Common myeloid progenitor, CD34-positive (primary cell): Measurements from ENCODE around the gene NEK9.

Experiments used
- CTCF ChIA-PET: fragments of 350-600 bp; sonication (Branson Sonifier 250); formaldehyde crosslinking; loops from one replicate; lab custom pipeline; 2021; ENCODE audit warnings: antibody characterized with exemption; lab: Charles Lee
- POLR2A ChIA-PET: fragments of 350-600 bp; sonication (Branson Sonifier 250); formaldehyde crosslinking; loops from one replicate; lab custom pipeline; 2021; ENCODE audit warnings: antibody characterized with exemption; lab: Charles Lee
- DNase-seq, 3 donors: peaks; one replicate each; pipeline versions ENCODE4 v3.0.0 to v3.0.0-alpha.2; 2013
- H3K27ac ChIP-seq, 2 experiments: 1 replicate in 1 of 2; 2 replicates in 1 of 2; pipeline ENCODE4 v1.7.0; 2013; ENCODE audit warnings: inconsistent platforms in 2 of 2, low read length in 2 of 2, mild to moderate bottlenecking in 2 of 2, low read depth in 1 of 2, moderate library complexity in 1 of 2; ENCODE audit not compliant: severe bottlenecking in 2 of 2, insufficient read depth in 1 of 2, poor library complexity in 1 of 2
- H3K27me3 ChIP-seq, 5 experiments: replicated peaks in 2 of 5; 1 replicate in 3 of 5; 2 replicates in 2 of 5; pipeline versions ENCODE4 v1.6.1 to v1.7.0; 2013; ENCODE audit warnings: low read length in 4 of 5, mild to moderate bottlenecking in 2 of 5, moderate library complexity in 2 of 5, inconsistent platforms in 1 of 5; ENCODE audit not compliant: insufficient read depth in 5 of 5, control insufficient read depth in 4 of 5
- H3K36me3 ChIP-seq, 4 experiments: 1 replicate in 2 of 4; 2 replicates in 2 of 4; pipeline versions ENCODE4 v1.6.1 to v1.7.0; 2013; ENCODE audit warnings: low read length in 3 of 4, control low read depth in 1 of 4, mild to moderate bottlenecking in 1 of 4; ENCODE audit not compliant: control insufficient read depth in 4 of 4, insufficient read depth in 4 of 4
- H3K4me1 ChIP-seq, 4 experiments: 1 replicate in 3 of 4; 2 replicates in 1 of 4; pipeline versions ENCODE4 v1.6.1 to v1.7.1; 2013; ENCODE audit warnings: low read length in 3 of 4, mild to moderate bottlenecking in 3 of 4, control low read depth in 1 of 4, inconsistent platforms in 1 of 4, moderate library complexity in 1 of 4; ENCODE audit not compliant: control insufficient read depth in 4 of 4, insufficient read depth in 4 of 4; ENCODE audit errors: control extremely low read depth in 1 of 4
- H3K4me3 ChIP-seq, 7 experiments: 1 replicate in 4 of 7; 2 replicates in 3 of 7; pipeline versions ENCODE4 v1.5.1 to v1.7.0; 2013; ENCODE audit warnings: mild to moderate bottlenecking in 7 of 7, low read length in 6 of 7, moderate library complexity in 6 of 7, inconsistent platforms in 2 of 7, low read depth in 2 of 7, control low read depth in 1 of 7; ENCODE audit not compliant: insufficient read depth in 4 of 7, control insufficient read depth in 1 of 7; ENCODE audit errors: extremely low read depth in 1 of 7
- H3K9me3 ChIP-seq, 5 experiments: 1 replicate in 4 of 5; 2 replicates in 1 of 5; pipeline versions ENCODE4 v1.6.1 to v1.7.1; 2013; ENCODE audit warnings: low read length in 4 of 5, mild to moderate bottlenecking in 2 of 5, inconsistent platforms in 1 of 5, low read depth in 1 of 5, moderate library complexity in 1 of 5; ENCODE audit not compliant: control insufficient read depth in 4 of 5, insufficient read depth in 2 of 5; ENCODE audit errors: control extremely low read depth in 1 of 5
- WGBS: methylation state at CpG from one replicate; pipeline ENCODE4 v1.1.5; 2013; ENCODE audit not compliant: insufficient coverage; 5-methylcytosine and 5-hydroxymethylcytosine counted together

The NEK9 gene

DNA sequence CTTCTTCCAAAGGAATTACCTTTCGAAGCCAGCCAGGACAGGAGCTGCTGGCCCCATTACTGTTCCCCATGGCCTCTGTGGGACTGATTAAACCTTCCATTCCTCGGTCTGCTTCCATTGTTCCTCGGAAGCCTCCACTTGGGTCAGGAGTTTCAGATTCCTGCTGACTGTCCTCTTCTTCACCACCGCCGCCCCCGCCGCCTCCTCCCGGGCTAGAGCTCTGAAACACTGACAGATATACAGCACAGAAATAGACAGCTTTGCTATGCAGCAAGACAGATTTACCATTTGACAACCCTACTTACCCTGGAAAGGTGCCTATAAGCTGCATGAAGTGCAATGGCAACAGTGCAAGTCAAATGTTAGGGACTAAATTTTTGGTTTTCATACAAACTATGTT lies 35.6 kb downstream of the NEK9 start:
- ChIA-PET POLR2A (no interaction called here), CTCF (interaction anchor here (0.8 to 6.9 kb wide), 8 partner anchors 9 to 230 kb away, joined by 3 to 86 read pairs (median 30); no protein-coding TSS in a partner anchor)
- H3K4me3 ChIP-seq: no peak overlapping the region
- no peaks in the 10 kb centered on the region for H3K9me3 ChIP-seq
- peak overlapping the region in 1 of 2 experiments; percentile 34 for H3K27ac ChIP-seq
- no peaks in the 10 kb centered on the region for H3K27me3 ChIP-seq
- H3K36me3 ChIP-seq: peaks cover 9 to 69% (median 43%) of the 10 kb centered on the region in 4 experiments
- WGBS: 100% methylated on average over 4 of the region's 8 CpGs
- no peaks in the 10 kb centered on the region for H3K4me1 ChIP-seq
- no peak for DNase-seq

DNA sequence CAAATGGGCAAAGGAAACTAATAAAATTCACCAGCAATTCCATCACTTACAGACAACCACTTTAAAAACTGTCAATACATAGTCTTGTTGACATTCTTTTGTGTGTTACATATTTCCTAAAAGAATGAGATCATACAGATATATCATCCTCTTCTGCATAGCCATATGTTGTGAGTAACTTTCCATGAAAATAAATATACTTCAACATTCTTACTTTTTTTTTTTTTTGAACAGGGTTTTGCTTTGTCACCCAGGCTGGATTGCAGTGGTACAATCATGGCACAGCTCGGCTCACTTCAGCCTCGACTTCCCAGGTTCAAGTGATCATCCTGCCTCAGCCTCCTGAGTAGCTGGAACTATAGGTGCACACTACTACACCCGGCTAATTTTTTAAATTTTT lies 36.5 kb downstream of the NEK9 start:
- ChIA-PET CTCF (interaction anchor here (0.7 to 6.9 kb wide), 8 partner anchors 10 to 229 kb away, joined by 3 to 86 read pairs (median 30); no protein-coding TSS in a partner anchor), POLR2A (no interaction called here)
- H3K36me3 ChIP-seq: peaks cover 9 to 67% (median 40%) of the 10 kb centered on the region in 4 experiments
- no peak overlapping the region for H3K4me3 ChIP-seq
- no peaks in the 10 kb centered on the region for H3K9me3 ChIP-seq
- 100% methylated on average over 3 of the region's 3 CpGs for WGBS
- no peaks in the 10 kb centered on the region for H3K27me3 ChIP-seq
- no peak for DNase-seq
- H3K27ac ChIP-seq: no peak overlapping the region
- no peaks in the 10 kb centered on the region for H3K4me1 ChIP-seq

- 90% methylated on average over 6 of the region's 7 CpGs for WGBS
- H3K36me3 ChIP-seq: peaks cover 16 to 67% (median 40%) of the 10 kb centered on the region in 4 experiments
Observed at GRCh38 chr14:75088566-75089373, 38.1 kb downstream of the NEK9 start.

DNA sequence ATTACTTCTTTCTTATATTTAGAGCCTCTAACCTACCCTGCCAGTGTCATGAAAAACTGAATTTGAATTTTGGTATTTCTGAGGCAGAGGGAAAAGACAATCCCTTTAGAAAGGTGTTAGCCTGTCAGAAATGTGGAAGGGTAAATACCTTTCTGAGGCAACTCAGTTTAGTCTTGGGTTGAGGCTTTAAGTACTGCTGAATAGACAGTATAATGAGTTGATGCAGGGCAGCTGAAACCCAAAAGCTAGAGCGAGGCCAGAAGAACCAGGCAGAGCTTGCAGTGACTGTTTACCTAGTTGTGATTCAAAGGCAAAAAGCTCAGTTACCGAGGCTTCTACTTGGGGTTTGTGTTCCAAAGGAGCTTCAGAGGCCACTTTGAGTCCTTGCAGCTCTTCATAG lies 38.7 kb downstream of the NEK9 start:
- no peaks in the 10 kb centered on the region for H3K9me3 ChIP-seq
- WGBS: 100% methylated on average over 2 of the region's 2 CpGs
- no peak for DNase-seq
- H3K27me3 ChIP-seq: no peaks in the 10 kb centered on the region
- H3K27ac ChIP-seq: no peak overlapping the region
- H3K4me1 ChIP-seq: no peaks in the 10 kb centered on the region
- ChIA-PET POLR2A (no interaction called here), CTCF (interaction anchor here (0.6 to 6.9 kb wide), 43 partner anchors 9 to 479 kb away, joined by 3 to 86 read pairs (median 6); partner anchors contain the start of genes ACYP1, EIF2B2, PROX2 and RPS6KL1)
- peaks cover 16 to 68% (median 41%) of the 10 kb centered on the region in 4 experiments for H3K36me3 ChIP-seq
- H3K4me3 ChIP-seq: no peak overlapping the region

More at GRCh38 chr14:75088566-75089373, 38.1 kb downstream of the NEK9 start:
- POLR2A ChIA-PET: no interaction called here
- H3K27me3 ChIP-seq: no peaks in the 10 kb centered on the region
- no peak overlapping the region for H3K27ac ChIP-seq
- H3K4me1 ChIP-seq: no peaks in the 10 kb centered on the region
- H3K4me3 ChIP-seq: no peak overlapping the region
- CTCF ChIA-PET: interaction anchor here (0.6 to 6.9 kb wide), 47 partner anchors 8 to 479 kb away, joined by 3 to 86 read pairs (median 5); partner anchors contain the start of genes ACYP1, EIF2B2, PROX2 and RPS6KL1
- peak; percentile 50 to 71 (median 64) for DNase-seq
- H3K9me3 ChIP-seq: no peaks in the 10 kb centered on the region

GRCh38 chr14:75084513-75084912 lies 42.3 kb downstream of the NEK9 start:
- Histone ChIP-seq H3K27ac (no peak overlapping the region), H3K36me3 (peaks cover 18 to 63% (median 44%) of the 10 kb centered on the region in 4 experiments), H3K27me3 (no peaks in the 10 kb centered on the region), H3K4me1 (no peaks in the 10 kb centered on the region), H3K4me3 (no peak overlapping the region), H3K9me3 (no peaks in the 10 kb centered on the region)
- no peak for DNase-seq
- ChIA-PET CTCF (interaction anchor here (0.7 to 1.1 kb wide), 2 partner anchors 62 to 223 kb away, joined by 3 to 4 read pairs; no protein-coding TSS in a partner anchor), POLR2A (no interaction called here)
- WGBS: 89% methylated on average over 5 of the region's 5 CpGs

DNA sequence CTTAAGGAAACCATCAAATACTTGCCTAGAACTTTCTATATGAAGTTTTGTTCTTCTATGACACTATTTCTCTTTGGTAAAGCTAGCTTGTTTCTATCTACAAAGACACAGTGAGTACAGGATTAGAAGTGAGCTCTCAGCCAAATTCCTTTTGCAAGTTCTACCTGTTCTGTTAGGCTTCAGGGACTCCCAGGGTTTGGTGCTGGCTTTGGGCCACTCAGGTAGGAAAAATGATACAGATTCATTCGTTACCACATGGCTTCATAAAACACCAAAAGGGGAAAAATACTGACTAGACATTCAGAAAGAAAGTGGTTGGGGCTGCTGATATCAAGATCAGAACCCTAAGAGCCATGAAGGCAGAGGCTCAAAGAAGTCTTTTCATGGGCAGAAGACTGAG lies 43.6 kb downstream of the NEK9 start:
- Histone ChIP-seq H3K4me3 (no peak overlapping the region), H3K36me3 (peaks cover 17 to 61% (median 41%) of the 10 kb centered on the region in 4 experiments), H3K9me3 (no peaks in the 10 kb centered on the region), H3K4me1 (no peaks in the 10 kb centered on the region), H3K27me3 (no peaks in the 10 kb centered on the region), H3K27ac (no peak overlapping the region)
- no peak for DNase-seq
- ChIA-PET POLR2A (no interaction called here), CTCF (interaction anchor here (1.0 to 1.7 kb wide), 4 partner anchors 22 to 175 kb away, joined by 3 to 5 read pairs (median 3); no protein-coding TSS in a partner anchor)
- WGBS: 91% methylated on average over 1 of the region's 1 CpG
